GM19467 (cell line): ENCODE measurements around the gene ACSL3.
"Not testable (repeated sequence)": the region's sequence is repeated elsewhere in the genome, so short reads cannot be mapped to it uniquely, and the experiment has no call there.

Experiments
- ATAC-seq: cut with Tn5 transposase; IDR thresholded peaks from one replicate; pipeline ENCODE4 v1.9.1; 2021; ENCODE audit warnings: mild to moderate bottlenecking, moderate library complexity; ENCODE audit not compliant: unreplicated experiment

Gene ACSL3

DNA sequence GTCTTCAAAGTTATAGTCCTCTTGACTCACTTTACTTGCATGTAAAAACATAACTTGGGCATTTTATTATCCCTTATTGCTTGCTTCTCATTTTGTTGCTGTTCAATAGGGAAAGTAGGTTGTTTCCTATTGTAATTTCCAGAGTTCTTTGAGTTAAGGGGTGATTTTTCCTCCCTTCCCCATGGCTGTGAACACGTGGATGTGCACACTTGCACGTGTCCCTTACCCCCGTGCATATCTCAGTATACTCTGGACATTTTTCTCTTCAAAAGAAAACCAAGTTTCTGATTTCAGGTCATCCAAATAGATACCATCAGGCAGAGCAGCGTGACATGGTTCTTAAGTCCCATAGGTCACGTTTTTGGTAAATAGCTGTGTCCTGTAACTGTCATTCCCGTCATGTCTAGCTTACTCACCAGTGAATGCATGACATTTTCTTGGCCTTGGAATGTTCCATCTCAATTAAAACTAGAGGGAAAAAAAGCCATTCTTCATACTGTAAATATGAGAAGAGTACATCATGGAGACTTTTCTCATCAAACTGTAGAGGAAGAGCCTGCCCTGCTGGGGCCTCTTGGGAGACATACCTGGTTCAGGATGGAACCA, 107.8 kb downstream of the ACSL3 start:
- ATAC-seq = no peak

- ATAC-seq = no peak
Measured at GRCh38 chr2:222969491-222969890, 108.7 kb downstream of the ACSL3 start.

GRCh38 chr2:222972420-222972819, 111.6 kb downstream of the ACSL3 start:
- no peak for ATAC-seq

DNA sequence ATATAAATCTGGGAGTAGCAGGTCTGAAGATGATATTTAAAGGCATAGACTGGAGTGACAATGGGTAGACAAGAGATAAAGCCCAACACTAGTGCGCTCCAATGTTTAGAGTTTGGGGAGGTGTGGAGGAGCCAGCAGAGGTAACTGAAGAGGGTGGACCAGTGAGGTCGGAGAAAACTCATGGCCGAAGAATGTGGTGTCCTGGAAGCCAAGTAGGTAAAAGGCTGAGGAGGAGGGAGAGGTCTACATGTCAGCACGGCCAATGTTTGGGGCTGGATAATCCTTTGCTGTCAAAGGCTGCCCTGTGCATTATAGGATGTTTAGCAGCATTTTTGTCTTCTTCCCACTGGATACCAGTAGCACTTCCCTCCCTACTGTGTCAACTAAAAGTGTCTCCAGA, 112.4 kb downstream of the ACSL3 start:
- no peak for ATAC-seq

- no peak for ATAC-seq
Measured at GRCh38 chr2:222973733-222974132, 112.9 kb downstream of the ACSL3 start.

- no peak for ATAC-seq
Measured at GRCh38 chr2:222976521-222977061, 115.8 kb downstream of the ACSL3 start.

DNA sequence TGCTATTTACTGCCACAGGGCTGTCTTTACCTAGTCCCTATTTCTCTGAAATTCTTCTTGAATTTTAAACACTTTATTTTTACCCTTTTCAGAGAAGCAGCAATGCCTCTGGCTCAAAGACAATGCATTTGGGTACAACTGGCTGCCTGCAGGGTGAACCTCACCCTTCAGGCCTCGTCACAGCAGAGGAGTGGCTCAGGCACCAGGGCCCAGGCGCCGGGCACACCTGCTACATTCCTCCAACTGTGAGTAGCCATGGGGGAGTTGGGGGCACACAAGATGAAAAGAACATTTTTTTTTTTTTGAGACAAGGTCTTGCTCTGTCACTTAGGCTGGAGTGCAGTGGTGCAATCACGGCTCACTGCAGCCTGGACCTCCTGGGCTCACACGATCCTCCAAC, 116.3 kb downstream of the ACSL3 start:
- no peak for ATAC-seq

GRCh38 chr2:222978850-222979249, 118.0 kb downstream of the ACSL3 start:
- ATAC-seq = no peak

DNA sequence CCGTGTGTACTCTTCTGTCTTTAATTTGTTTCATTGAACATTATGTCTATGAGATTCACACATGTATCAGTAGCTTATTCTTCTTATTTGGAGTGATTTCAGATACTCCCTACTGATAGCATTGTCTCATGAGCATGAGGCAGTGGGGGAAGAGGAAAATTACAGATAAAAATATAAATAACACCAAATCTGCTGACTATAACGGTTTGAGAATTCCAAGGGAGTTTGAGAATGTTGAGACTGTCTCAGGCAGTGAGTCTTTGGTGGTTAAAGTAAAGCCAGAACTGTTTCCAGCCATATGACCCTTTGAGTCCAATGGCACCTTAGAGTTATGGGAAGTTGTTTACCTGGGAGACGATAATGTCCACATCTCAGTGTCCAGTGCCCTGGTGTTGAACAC, 118.6 kb downstream of the ACSL3 start:
- ATAC-seq = no peak

DNA sequence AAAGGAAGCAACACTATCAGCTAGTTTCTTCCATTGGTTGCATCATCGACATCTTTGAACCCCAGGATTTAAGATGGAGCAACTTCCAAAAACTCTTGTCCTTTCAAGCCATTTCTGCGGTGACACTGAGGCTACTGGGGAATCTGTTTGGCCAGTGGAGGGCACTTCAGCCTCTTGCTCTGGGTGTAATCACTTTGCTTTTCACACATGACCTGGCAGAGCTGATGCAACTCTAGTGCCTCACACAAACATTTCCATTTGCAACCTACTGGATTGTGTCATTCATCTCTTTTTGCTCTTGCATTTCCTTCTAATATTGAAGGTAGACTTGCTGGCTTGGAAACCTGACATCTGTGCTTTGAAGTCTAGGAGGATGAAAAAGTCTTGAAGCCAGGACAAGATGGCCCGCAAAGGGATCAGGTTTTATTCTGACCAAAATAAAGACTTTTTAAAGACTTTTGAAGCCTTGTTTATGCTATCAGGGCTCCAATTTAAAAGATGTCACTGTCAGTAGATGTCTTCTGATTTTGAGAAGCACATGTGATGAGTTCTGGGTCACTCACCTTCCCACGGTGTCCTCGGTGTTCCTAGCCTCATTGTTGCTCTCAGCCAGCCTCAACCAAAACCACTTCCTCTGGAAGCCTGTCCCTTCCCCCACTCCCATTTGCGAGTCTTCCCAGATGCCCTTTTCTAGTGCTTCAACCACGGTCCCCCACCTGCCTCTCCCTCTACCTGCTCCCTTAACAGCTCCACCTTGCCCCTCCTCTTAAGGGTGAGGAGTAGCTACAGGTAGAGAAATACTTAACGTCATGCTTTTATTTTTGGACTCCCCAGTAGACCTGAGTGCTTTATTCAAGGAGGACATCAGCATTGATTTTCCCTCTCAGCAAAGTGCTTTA, 121.4 kb downstream of the ACSL3 start:
- no peak for ATAC-seq

DNA sequence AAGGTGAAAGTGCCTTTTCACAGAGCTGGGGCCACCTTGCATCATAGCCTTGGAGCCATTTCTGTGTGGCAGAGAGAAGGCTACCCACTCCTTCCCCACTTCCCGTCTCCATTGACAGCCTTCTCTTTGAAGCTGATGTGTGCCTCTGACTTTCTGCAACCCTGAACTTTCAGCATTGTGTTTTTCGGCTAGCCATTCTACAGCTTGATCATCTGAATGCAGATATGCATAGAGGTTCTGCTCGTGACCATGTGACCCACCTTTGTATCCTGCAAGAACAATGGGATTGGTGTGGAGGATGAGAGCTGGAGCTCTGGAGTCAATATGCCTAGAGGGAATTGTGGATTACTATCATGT, 122.1 kb downstream of the ACSL3 start:
- ATAC-seq = no peak

- no peak for ATAC-seq
Measured at GRCh38 chr2:222984908-222985307, 124.1 kb downstream of the ACSL3 start.

GRCh38 chr2:222989431-222989830, 128.6 kb downstream of the ACSL3 start:
- no peak for ATAC-seq

DNA sequence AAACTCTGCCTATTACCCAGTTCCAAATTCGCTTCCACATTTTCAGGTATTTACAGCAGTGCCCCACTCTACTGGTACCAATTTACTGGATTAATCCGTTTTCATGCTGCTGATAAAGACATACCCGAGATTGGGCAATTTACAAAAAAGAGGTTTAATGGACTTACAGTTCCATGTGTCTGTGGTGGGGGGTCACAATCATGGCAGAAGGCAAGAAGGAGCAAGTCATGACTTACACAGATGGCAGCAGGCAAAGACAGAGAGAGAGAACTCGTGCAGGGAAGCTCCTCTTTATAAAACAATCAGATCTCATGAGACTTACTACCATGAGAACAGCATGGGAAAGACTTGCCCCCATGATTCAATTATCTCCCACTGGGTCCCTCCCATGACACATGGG, 129.4 kb downstream of the ACSL3 start:
- not testable (repeated sequence) for ATAC-seq

GRCh38 chr2:222992137-222992536, 131.3 kb downstream of the ACSL3 start:
- ATAC-seq = no peak
